Suprapubic skin (tissue), 4 donors: ENCODE results near the gene ZSWIM3. TPM values are rescaled to one million over a fixed set of nuclear protein-coding genes. Genes with fewer than 3 reads are reported as not detected.

ENCODE experiments used
- DNase-seq, 2 donors: peaks; one replicate each; pipeline ENCODE4 v3.0.0-alpha.2; 2019; ENCODE audit warnings: low spot score in 2 of 2
- H3K27ac ChIP-seq: fragments of 200-600 bp; sonication (generic); one replicate; pipeline ENCODE4 v1.5.1; 2019
- H3K27me3 ChIP-seq: fragments of 200-600 bp; sonication (generic); one replicate; pipeline ENCODE4 v1.5.1; 2019
- H3K36me3 ChIP-seq: fragments of 200-600 bp; sonication (generic); one replicate; pipeline ENCODE4 v1.5.1; 2019
- H3K4me1 ChIP-seq: fragments of 200-600 bp; sonication (generic); one replicate; pipeline ENCODE4 v1.5.1; 2019
- H3K4me3 ChIP-seq: fragments of 200-600 bp; sonication (generic); one replicate; pipeline ENCODE4 v1.5.1; 2019; ENCODE audit warnings: mild to moderate bottlenecking
- H3K9me3 ChIP-seq: fragments of 200-600 bp; sonication (generic); one replicate; pipeline ENCODE4 v1.5.1; 2019
- EP300 ChIP-seq: sonication (generic); formaldehyde crosslinking; IDR thresholded peaks from one replicate; pipeline ENCODE4 v1.6.1; 2017; ENCODE audit warnings: antibody characterized with exemption
- POLR2A ChIP-seq, 2 donors: fragments of 450-650 bp; IDR thresholded peaks; one replicate each; pipeline ENCODE4 v1.6.1; 2017; ENCODE audit warnings: antibody characterized with exemption in 2 of 2, mild to moderate bottlenecking in 2 of 2, moderate library complexity in 2 of 2
- POLR2AphosphoS5 ChIP-seq, 3 donors: sonication (generic); formaldehyde crosslinking; IDR thresholded peaks; one replicate each; pipeline ENCODE4 v1.6.1; 2017; ENCODE audit warnings: antibody characterized with exemption in 3 of 3
- WGBS: methylation state at CpG from one replicate; pipeline ENCODE4 v1.1.5; 2018; 5-methylcytosine and 5-hydroxymethylcytosine counted together
- total RNA-seq, 4 donors: library from RNA; depleted of rRNA; stranded (reverse); fragments of >200 nt; gene quantifications; one replicate each; pipeline ENCODE4 v1.1.0, GENCODE V29; 2016
- TF ChIP-seq, protein P1 (sequence below), 2 donors: fragments of 200-600 bp in 1 of 2; fragments of 450-650 bp in 1 of 2; sonication (generic) in 1 of 2; IDR thresholded peaks; one replicate each; pipeline ENCODE4 v1.5.1; 2016 to 2019; ENCODE audit warnings: antibody characterized with exemption in 2 of 2, mild to moderate bottlenecking in 1 of 2, moderate library complexity in 1 of 2

The ZSWIM3 gene
- total RNA-seq, 4 donors from 2014 or later, result 2.1 to 4.6 (median 3.6) TPM

DNA sequence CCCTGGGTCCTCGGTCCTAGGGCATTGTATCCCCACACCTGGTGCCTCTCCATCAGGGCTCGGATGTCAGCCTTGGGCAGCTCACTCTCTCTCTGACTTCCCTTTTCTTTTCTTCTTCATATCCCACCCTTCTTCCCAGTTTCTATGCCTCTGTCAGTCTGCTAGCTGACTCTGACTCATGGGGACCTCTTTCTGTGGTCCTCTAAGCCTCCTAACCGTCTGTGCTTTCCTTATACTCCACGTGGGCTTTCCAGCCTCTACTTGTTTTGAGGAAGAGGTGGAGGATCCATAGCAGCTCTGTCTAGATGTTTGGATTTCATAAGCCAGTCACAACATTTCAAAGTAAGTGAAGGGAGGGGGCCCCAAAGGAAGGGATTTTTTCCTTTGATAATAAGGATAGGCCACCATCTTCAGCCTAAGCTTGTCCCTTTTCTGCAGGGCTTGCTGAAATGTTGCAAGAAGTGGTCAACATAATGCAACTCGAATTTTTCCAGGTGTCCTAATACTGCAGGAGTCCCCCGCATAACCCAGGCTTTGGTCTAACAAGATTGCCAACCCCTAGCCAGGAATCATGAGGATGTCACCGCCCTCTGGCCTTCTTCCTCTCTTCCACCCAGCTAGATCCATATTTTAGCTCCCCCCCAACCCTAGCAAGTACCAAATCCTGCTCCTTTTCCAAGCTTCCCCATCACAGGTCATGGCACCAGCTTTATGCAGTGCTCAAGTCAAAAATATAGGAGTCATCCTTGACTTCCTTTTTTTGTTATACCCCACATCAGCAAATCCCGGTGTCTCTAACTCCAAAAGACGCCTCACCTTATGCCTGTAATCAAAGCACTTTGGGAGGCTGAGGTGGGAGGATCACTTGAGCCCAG lies 63.3 kb downstream of the ZSWIM3 start:
- H3K4me3 ChIP-seq, result no peak overlapping the region
- TF ChIP-seq EP300, result no peak
- TF ChIP-seq POLR2AphosphoS5 (IDR thresholded peaks at IDR 0.05), result no peak
- TF ChIP-seq POLR2A (IDR thresholded peaks at IDR 0.05), result no peak
- TF ChIP-seq, protein P1, sequence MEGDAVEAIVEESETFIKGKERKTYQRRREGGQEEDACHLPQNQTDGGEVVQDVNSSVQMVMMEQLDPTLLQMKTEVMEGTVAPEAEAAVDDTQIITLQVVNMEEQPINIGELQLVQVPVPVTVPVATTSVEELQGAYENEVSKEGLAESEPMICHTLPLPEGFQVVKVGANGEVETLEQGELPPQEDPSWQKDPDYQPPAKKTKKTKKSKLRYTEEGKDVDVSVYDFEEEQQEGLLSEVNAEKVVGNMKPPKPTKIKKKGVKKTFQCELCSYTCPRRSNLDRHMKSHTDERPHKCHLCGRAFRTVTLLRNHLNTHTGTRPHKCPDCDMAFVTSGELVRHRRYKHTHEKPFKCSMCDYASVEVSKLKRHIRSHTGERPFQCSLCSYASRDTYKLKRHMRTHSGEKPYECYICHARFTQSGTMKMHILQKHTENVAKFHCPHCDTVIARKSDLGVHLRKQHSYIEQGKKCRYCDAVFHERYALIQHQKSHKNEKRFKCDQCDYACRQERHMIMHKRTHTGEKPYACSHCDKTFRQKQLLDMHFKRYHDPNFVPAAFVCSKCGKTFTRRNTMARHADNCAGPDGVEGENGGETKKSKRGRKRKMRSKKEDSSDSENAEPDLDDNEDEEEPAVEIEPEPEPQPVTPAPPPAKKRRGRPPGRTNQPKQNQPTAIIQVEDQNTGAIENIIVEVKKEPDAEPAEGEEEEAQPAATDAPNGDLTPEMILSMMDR (IDR thresholded peaks at IDR 0.05), result no peak
- H3K9me3 ChIP-seq, result no peaks in the 10 kb centered on the region
- H3K36me3 ChIP-seq, result no peaks in the 10 kb centered on the region
- peak overlapping the region; percentile 18 for H3K27ac ChIP-seq
- no peak for DNase-seq
- WGBS, result 85% methylated on average over 9 of the region's 9 CpGs
- H3K27me3 ChIP-seq, result no peaks in the 10 kb centered on the region
- peaks cover 38% of the 10 kb centered on the region for H3K4me1 ChIP-seq

- 88% methylated on average over 11 of the region's 11 CpGs for WGBS
- TF ChIP-seq EP300, result no peak
- TF ChIP-seq, protein P1 (IDR thresholded peaks at IDR 0.05), result no peak
- TF ChIP-seq POLR2AphosphoS5 (IDR thresholded peaks at IDR 0.05), result no peak
- no peak for TF ChIP-seq POLR2A (IDR thresholded peaks at IDR 0.05)
- no peaks in the 10 kb centered on the region for H3K9me3 ChIP-seq
- H3K4me3 ChIP-seq, result no peak overlapping the region
- DNase-seq, result no peak
- H3K27me3 ChIP-seq, result no peaks in the 10 kb centered on the region
- no peak overlapping the region for H3K27ac ChIP-seq
- peaks cover 41% of the 10 kb centered on the region for H3K4me1 ChIP-seq
- no peaks in the 10 kb centered on the region for H3K36me3 ChIP-seq
Measured at GRCh38 chr20:45921337-45922189, 64.1 kb downstream of the ZSWIM3 start.

- Histone ChIP-seq H3K4me3 (peak overlapping the region; percentile 16), H3K9me3 (no peaks in the 10 kb centered on the region), H3K27ac (peak overlapping the region; percentile 51), H3K27me3 (no peaks in the 10 kb centered on the region), H3K4me1 (peaks cover 27% of the 10 kb centered on the region), H3K36me3 (no peaks in the 10 kb centered on the region)
- 49% methylated on average over 21 of the region's 21 CpGs for WGBS
- DNase-seq, result peak in 1 of 2 donors; percentile 72
- no peak for TF ChIP-seq POLR2AphosphoS5 (IDR thresholded peaks at IDR 0.05)
- TF ChIP-seq, protein P1 (IDR thresholded peaks at IDR 0.05), result no peak
- no peak for TF ChIP-seq EP300
- no peak for TF ChIP-seq POLR2A (IDR thresholded peaks at IDR 0.05)
Measured at GRCh38 chr20:45924391-45925261, 67.2 kb downstream of the ZSWIM3 start.

DNA sequence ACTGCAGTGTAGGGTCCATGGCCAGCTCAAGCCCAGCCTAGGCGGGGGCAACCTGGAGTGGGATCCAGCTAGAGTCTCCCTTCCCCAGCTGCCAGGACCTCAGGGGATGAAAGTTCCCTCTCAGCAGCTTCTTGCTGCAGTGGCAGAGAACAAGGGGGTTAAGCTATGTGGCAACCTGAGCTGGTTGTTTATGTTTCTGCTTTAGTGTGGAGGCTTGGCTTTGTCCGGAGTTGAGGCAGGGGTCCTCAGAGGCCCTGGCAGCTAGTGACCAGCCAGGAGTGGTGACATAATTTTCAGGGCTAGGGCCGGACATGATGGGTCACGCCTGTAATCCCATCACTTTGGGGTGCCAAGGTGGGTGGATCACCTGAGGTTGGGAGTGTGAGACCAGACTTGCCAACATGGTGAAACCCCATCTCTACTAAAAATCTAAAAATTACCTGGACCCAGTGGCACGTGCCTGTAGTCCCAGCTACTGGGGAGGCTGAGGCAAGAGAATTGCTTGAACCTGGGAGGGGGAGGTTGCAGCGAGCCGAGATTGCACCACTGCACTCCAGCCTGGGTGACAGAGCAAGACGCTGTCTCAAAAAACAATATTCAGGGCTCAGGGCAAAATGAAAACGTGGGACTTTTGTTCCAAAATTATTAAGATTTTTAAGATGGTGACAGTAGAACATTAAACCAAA lies 68.5 kb downstream of the ZSWIM3 start:
- no peak for TF ChIP-seq POLR2AphosphoS5 (IDR thresholded peaks at IDR 0.05)
- TF ChIP-seq EP300, result no peak
- TF ChIP-seq, protein P1 (IDR thresholded peaks at IDR 0.05), result no peak
- TF ChIP-seq POLR2A (IDR thresholded peaks at IDR 0.05), result no peak
- DNase-seq, result no peak
- no peaks in the 10 kb centered on the region for H3K9me3 ChIP-seq
- no peak overlapping the region for H3K27ac ChIP-seq
- no peaks in the 10 kb centered on the region for H3K36me3 ChIP-seq
- H3K4me3 ChIP-seq, result no peak overlapping the region
- WGBS, result 68% methylated on average over 6 of the region's 9 CpGs
- H3K27me3 ChIP-seq, result no peaks in the 10 kb centered on the region
- peaks cover 23% of the 10 kb centered on the region for H3K4me1 ChIP-seq
